Neural progenitor cell (in vitro differentiated cells): Measurements from ENCODE around the gene ARPC4. TPM values are rescaled to one million over a fixed set of nuclear protein-coding genes. Genes with fewer than 3 reads are reported as not detected.

Experiments used
- DNase-seq: peaks from one replicate; pipeline ENCODE4 v3.0.0-alpha.2; 2016; ENCODE audit warnings: low spot score
- H2AFZ ChIP-seq: fragments of 200-600 bp; sonication (generic); replicated peaks from 2 replicates; pipeline ENCODE4 v1.6.1; 2016; ENCODE audit warnings: antibody characterized with exemption
- H3F3A ChIP-seq: fragments of 200-600 bp; sonication (generic); 2 replicates; pipeline ENCODE4 v1.6.1; 2016; ENCODE audit warnings: antibody characterized with exemption, low read depth
- H3K27ac ChIP-seq: fragments of 200-600 bp; sonication (generic); 2 replicates; pipeline ENCODE4 v1.5.1; 2016; ENCODE audit warnings: mild to moderate bottlenecking
- H3K27me3 ChIP-seq: fragments of 200-600 bp; sonication (generic); 2 replicates; pipeline ENCODE4 v1.6.1; 2016; ENCODE audit warnings: mild to moderate bottlenecking, moderate library complexity
- H3K36me3 ChIP-seq: fragments of 200-600 bp; sonication (generic); 2 replicates; pipeline ENCODE4 v1.5.1; 2016
- H3K4me1 ChIP-seq: fragments of 200-600 bp; sonication (generic); 2 replicates; pipeline ENCODE4 v1.6.1; 2016; ENCODE audit warnings: mixed run types
- H3K4me2 ChIP-seq: fragments of 200-600 bp; sonication (generic); 2 replicates; pipeline ENCODE4 v1.6.1; 2016
- H3K4me3 ChIP-seq: fragments of 200-600 bp; sonication (generic); 2 replicates; pipeline ENCODE4 v1.5.1; 2016
- H3K79me2 ChIP-seq: fragments of 200-600 bp; sonication (generic); 2 replicates; pipeline ENCODE4 v1.6.1; 2016; ENCODE audit warnings: low read depth
- H3K9ac ChIP-seq: fragments of 200-600 bp; sonication (generic); 2 replicates; pipeline ENCODE4 v1.6.1; 2016
- H3K9me3 ChIP-seq: fragments of 200-600 bp; sonication (generic); 2 replicates; pipeline ENCODE4 v1.5.1; 2016; ENCODE audit warnings: low read depth
- H4K20me1 ChIP-seq: fragments of 200-600 bp; sonication (generic); 2 replicates; pipeline ENCODE4 v1.6.1; 2016; ENCODE audit warnings: low read depth
- H3K27ac Mint-ChIP-seq: 3 replicates; pipeline ENCODE4 v1.8.0; 2021; ENCODE audit warnings: mixed read lengths
- H3K27me3 Mint-ChIP-seq: 2 replicates; pipeline ENCODE4 v1.8.0; 2022; ENCODE audit warnings: low read depth, mild to moderate bottlenecking, inconsistent platforms, moderate library complexity, mixed read lengths; ENCODE audit not compliant: insufficient read depth
- H3K36me3 Mint-ChIP-seq: 3 replicates; pipeline ENCODE4 v1.8.0; 2021; ENCODE audit warnings: mixed read lengths
- H3K4me1 Mint-ChIP-seq: 3 replicates; pipeline ENCODE4 v1.8.0; 2021; ENCODE audit warnings: mixed read lengths
- H3K4me3 Mint-ChIP-seq: 3 replicates; pipeline ENCODE4 v1.8.0; 2021; ENCODE audit warnings: mild to moderate bottlenecking, moderate library complexity, mixed read lengths
- H3K9me3 Mint-ChIP-seq: 3 replicates; pipeline ENCODE4 v1.8.0; 2020; ENCODE audit warnings: mixed read lengths
- CTCF ChIP-seq: fragments of 200-600 bp; sonication (generic); IDR thresholded peaks from 2 replicates; pipeline ENCODE4 v1.5.1; 2017; ENCODE audit warnings: antibody characterized with exemption, mild to moderate bottlenecking
- EZH2 ChIP-seq: fragments of 200-600 bp; sonication (generic); IDR thresholded peaks from 2 replicates; pipeline ENCODE4 v1.6.1; 2017; ENCODE audit warnings: antibody characterized with exemption, mild to moderate bottlenecking, moderate library complexity
- EZH2phosphoT487 ChIP-seq: fragments of 200-600 bp; sonication (generic); IDR thresholded peaks from 2 replicates; pipeline ENCODE4 v1.6.1; 2017; ENCODE audit warnings: antibody characterized with exemption
- total RNA-seq: library from RNA; depleted of rRNA; stranded (reverse); fragments of >200 nt; gene quantifications from 2 replicates; pipeline ENCODE4 v1.2.3, GENCODE V29; 2015; ENCODE audit warnings: low replicate concordance

Gene ARPC4
- total RNA-seq, 1 donor from 2014 or later: 126 TPM

GRCh38 chr3:9765865-9766264 lies 27.0 kb upstream of the ARPC4 start:
- Mint-ChIP-seq H3K4me1 (peaks cover 16% of the 10 kb centered on the region), H3K27me3 (peaks cover 2% of the 10 kb centered on the region), H3K4me3 (no peak overlapping the region), H3K27ac (no peak overlapping the region), H3K9me3 (no peaks in the 10 kb centered on the region), H3K36me3 (peaks cover 6% of the 10 kb centered on the region)
- no peak overlapping the region for H2AFZ ChIP-seq
- H3K36me3 ChIP-seq: no peaks in the 10 kb centered on the region
- H3K79me2 ChIP-seq: no peaks in the 10 kb centered on the region
- TF ChIP-seq EZH2phosphoT487 (no peak), EZH2 (no peak), CTCF (no peak)
- no peak overlapping the region for H3K4me2 ChIP-seq
- H3K9me3 ChIP-seq: no peaks in the 10 kb centered on the region
- DNase-seq: no peak
- no peak overlapping the region for H3K9ac ChIP-seq
- H3K27me3 ChIP-seq: peaks cover 2% of the 10 kb centered on the region
- H3K4me3 ChIP-seq: no peak overlapping the region
- H4K20me1 ChIP-seq: no peaks in the 10 kb centered on the region
- no peak overlapping the region for H3K27ac ChIP-seq
- H3K4me1 ChIP-seq: peaks cover 3% of the 10 kb centered on the region
- H3F3A ChIP-seq: peaks cover 23% of the 10 kb centered on the region

DNA sequence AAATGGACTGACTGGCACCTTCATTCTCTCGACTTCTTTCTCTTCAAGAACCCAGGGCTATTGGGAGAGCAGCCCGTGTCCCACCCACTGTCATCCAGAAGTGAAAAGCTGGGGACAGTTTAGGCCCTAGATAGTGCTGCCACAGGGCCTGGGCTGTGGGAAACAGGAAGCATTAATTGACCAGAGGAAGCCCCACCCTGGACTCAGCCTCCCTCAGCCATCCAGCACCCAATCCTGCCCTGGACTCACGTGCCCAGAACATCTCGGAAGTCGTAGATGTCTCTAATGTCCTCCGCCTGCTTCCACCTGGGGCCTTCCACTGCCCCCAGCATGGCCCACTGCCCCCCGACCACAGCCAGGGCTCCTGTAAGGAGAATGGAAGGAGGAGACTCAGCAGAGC lies 25.5 kb upstream of the ARPC4 start:
- Histone ChIP-seq H3K27me3 (peaks cover 4% of the 10 kb centered on the region), H3K4me3 (no peak overlapping the region), H3K79me2 (no peaks in the 10 kb centered on the region), H3K36me3 (no peaks in the 10 kb centered on the region), H3K9me3 (no peaks in the 10 kb centered on the region), H3K27ac (no peak overlapping the region), H4K20me1 (no peaks in the 10 kb centered on the region), H3K4me1 (peaks cover 3% of the 10 kb centered on the region), H3K4me2 (no peak overlapping the region), H3K9ac (no peak overlapping the region), H2AFZ (no peak overlapping the region), H3F3A (peaks cover 27% of the 10 kb centered on the region)
- DNase-seq: no peak
- Mint-ChIP-seq H3K9me3 (no peaks in the 10 kb centered on the region), H3K36me3 (peaks cover 3% of the 10 kb centered on the region), H3K4me1 (peaks cover 16% of the 10 kb centered on the region), H3K4me3 (no peak overlapping the region), H3K27me3 (peaks cover 2% of the 10 kb centered on the region), H3K27ac (no peak overlapping the region)
- no peak for TF ChIP-seq EZH2phosphoT487
- no peak for TF ChIP-seq CTCF
- no peak for TF ChIP-seq EZH2

DNA sequence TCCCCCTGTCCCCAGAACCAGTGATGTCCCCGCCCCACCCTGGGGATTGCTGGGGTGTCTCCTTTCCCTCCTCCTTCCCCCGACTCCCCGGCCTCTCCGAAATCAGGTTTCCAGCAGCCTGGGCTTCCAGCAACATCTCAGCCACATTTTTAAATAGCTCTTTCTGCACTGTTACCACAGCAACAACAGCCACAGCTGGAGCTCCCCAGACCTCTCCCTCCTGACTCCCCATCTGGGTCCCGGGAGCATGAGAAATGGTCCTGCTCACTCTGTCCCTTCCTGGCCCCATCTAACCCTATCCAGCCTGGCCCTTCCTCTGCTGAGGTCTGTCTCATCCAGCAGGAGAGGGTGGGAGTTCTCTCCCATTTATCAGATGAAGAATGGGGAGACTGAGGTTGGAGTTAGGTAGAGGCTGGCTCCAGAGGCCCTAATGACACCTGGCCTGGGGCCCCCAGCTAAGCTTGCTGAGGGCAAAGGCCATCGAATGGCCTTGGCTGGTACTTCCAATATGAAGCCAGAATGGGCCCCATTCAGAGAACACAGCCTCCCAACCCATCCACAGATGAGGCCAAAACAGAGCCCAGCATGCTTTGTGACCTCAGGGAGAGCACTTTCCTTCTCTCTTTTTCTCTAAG lies 24.6 kb upstream of the ARPC4 start:
- peaks cover 2% of the 10 kb centered on the region for H3K27me3 Mint-ChIP-seq
- H3K36me3 Mint-ChIP-seq: peaks cover 3% of the 10 kb centered on the region
- no peak for DNase-seq
- H3K9me3 Mint-ChIP-seq: no peaks in the 10 kb centered on the region
- no peaks in the 10 kb centered on the region for H3K79me2 ChIP-seq
- no peak overlapping the region for H3K27ac ChIP-seq
- peak overlapping the region; percentile 47 for H3K9ac ChIP-seq
- H4K20me1 ChIP-seq: no peaks in the 10 kb centered on the region
- peak overlapping the region; percentile 22 for H3K4me2 ChIP-seq
- peaks cover 28% of the 10 kb centered on the region for H3F3A ChIP-seq
- TF ChIP-seq CTCF (no peak), EZH2 (no peak)
- H3K36me3 ChIP-seq: no peaks in the 10 kb centered on the region
- peak overlapping the region; percentile 17 for H3K27ac Mint-ChIP-seq
- H2AFZ ChIP-seq: no peak overlapping the region
- H3K4me1 Mint-ChIP-seq: peaks cover 16% of the 10 kb centered on the region
- H3K27me3 ChIP-seq: peaks cover 4% of the 10 kb centered on the region
- H3K4me3 ChIP-seq: no peak overlapping the region
- H3K9me3 ChIP-seq: no peaks in the 10 kb centered on the region
- H3K4me1 ChIP-seq: peaks cover 3% of the 10 kb centered on the region
- H3K4me3 Mint-ChIP-seq: no peak overlapping the region
